HG03064 (cell line): ENCODE data around the gene SEZ6L.

ENCODE experiments used
- ATAC-seq: cut with Tn5 transposase; IDR thresholded peaks from one replicate; pipeline ENCODE4 v1.9.1; 2021; ENCODE audit warnings: low read depth; ENCODE audit not compliant: unreplicated experiment

Gene SEZ6L

DNA sequence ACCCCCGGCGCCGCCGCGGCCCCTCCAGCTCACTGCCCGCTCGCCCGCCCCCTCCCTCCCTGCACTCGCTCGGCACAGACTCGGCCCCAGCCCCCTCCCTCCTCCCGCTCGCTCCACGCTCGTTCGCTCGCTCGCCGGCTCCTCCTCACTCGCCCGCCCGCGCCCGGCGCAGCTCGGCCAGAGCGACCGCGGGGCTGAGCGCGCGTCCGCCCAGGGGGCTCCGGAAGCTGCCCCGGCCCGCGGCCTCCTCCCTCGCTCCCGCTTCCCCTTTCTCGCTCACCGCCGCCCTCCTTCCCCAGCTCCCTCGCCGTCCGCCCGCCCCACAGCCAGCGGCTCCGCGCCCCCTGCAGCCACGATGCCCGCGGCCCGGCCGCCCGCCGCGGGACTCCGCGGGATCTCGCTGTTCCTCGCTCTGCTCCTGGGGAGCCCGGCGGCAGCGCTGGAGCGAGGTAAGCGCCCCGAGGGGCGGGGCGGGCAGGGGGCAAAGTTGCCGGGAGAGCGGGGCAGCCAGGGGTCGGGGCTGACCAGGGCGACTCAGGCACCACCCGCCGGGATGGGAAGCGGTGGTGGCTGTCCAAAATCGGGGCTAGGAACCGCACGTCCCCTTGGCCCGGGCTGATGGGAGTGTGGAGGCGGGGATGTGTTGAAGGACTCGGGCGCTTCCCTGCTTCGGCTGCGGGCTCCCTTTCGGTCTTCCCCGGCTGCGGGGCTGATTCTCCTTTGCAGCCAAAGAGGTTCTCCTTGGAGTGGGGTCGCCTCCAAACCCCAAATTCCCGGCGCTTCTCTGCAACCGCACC, at the start of gene SEZ6L:
TSS of gene SEZ6L (plus strand) at position 148 of the 797 bp plus-strand sequence. CDS start at position 356, 208 bp downstream.
- no peak for ATAC-seq

DNA sequence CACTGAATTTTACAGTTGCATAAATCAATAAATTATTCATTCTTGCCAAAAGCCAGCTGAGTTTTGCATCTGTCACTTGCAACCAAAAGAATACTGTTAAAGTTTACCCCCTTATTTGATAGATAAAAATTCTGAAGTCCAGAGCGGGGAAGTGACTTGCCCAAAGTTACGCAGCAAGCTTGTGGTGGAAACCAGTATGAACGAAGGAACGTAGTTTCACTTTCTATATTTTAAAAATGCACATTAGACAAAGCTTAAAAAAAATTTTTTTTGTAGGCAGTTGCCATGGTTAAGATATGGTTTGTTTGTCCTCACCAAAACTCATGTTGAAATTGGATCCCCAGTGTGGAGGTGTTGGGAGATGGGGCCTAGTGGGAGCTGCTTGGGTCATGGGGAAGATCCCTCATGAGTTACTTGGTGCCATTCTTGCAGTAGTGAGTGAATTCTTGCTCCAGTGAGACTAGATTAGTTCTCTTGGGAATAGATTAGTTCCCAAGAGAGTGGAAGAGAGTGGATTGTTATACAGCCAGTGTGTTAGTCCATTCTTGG, 46.3 kb upstream of the SEZ6L start:
- ATAC-seq, result no peak

DNA sequence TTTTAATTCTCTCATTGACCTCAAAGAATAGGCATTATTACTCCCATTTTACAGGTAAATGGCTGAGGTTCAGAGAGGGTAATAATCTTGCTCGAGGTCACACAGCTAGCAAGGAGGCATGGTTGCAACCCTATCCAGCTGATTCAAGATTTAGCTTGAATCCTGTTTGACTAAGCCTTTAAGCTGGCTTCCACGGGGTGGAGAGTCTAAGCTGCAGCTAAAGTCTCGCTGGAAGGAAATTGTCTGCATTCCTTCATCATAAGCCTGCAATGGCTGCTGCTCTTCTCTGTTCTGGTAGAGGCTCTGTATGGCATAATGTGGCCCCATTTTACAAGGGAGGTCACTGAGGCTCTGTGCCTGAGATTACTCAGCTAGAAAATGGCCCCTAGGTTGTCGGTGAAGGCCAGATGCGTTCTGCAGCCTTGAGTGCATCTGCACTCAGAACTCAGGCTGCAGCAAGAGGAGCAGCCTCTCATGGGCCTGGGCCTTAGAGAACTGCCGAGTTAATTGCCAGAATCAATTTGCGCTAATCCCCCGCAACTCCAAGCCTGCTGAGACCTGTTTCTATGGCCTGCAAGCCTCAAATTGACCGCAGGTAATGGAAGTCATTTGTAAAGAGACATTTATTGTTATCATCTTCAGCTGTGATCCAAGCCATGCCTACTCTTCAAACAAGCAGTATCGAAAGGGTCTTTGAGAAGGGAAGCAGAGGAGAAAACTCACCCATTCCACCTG, 44.1 kb upstream of the SEZ6L start:
- ATAC-seq, result no peak

DNA sequence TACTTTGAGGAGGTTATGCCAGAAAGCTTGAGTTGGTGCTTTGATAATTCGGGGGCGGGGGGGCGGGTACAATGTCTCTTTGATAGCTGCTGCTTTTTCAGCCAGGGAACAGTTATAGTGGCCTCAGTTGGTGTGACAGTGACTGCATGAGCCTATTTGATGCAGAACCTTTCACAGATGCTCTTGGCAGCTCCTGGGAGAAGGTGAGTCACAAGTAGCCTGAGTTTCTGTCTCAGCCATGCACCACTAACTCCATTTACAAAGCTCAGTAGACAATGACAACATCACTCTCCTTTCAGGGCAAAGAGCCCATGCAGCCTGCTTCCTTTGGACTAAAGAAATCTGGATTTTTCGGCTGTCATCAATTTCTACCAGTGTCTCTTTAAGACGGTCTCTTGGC, 42.1 kb upstream of the SEZ6L start:
- ATAC-seq, result no peak

DNA sequence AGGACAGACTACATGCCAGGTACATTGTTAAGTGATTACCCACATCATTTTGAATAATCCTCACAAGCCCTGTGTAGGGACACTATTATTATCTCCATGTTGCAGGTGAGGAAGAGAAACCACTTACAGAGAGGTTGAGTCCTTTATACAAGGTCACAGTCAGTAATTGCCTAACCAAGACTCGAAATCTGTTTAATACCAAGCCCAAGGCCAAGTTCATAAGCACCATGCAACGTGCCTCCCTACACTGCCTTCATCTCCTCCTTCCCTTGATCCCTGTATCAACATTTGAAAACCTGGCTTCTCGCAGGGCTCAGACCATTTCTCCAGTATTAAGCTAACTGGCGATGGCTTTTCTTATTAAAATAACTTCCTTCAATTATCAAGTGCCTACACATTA, 41.7 kb upstream of the SEZ6L start:
- ATAC-seq, result no peak

DNA sequence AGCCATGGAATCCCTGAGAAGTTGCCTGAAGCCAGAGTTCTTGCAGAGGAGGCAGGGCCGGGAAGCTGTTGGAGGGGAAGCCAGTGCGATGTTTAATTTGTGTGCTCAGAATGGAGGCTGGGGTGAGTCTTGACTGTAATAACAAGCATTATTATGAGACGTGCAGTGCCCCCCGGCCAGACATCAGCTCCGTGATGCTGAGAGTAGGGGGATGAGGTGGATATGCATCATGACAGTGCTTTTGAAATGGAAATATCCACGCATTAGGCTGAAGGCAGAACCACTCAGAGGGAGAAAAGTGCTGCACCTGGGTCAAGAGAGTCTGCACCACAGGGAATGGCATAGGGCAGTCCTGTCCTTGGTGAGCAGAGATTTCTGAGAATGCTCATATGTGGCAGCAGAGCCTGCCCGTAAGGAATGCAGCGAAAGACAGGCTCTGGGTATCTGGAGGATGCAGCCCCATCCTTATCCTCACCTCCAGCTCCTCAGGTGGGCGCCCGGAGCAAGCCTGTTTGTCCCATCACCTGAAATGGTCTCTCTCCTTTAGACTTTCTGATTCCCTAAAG, 37.6 kb upstream of the SEZ6L start:
- no peak for ATAC-seq

DNA sequence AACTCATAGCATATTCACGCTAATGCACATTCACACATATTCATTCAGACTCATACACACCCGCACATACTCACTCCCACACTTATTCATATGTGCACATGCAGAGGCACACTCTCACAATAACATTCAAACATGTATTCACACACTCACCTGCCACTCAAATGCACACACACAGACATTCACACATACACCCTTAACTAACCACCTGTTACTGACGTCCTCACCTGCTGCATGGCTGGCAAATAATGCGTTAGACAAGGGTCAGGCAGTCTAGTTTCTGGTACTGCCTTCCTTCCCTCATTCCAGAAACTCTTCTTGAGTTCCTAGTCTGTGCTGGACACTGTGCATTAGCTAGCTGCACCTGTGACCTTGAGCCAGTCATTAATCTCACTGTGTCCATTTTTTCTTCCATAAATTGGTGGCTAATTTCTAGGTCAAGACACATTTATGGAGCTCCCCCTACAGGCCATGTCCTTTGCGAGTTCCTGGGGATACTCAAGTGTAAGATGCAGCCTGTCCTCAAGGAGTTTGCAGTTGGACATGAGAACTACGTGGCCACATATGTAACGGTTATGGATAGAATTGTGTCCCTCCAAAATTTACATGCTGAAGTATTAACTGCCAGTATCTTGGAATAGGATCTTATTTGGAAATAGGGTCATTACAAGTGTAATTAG, 34.5 kb upstream of the SEZ6L start:
- no peak for ATAC-seq

DNA sequence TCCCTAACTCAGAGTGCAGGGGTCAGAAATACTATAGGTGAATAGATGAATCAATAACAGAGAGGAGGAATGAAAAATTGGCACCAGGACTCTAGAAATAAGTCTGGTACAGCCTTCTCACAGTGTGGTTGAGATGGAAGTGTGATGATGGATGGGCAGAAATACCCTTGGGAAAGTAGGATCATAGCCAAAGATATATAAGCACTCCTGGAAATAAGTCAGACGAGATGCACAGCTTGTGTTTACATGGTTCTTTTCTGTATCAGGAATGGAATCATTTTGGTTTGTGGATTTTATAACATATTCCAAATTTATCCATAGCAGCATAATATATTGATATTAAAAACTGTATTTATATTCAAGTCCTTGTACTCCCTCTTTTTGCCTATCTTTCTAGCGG, 33.5 kb upstream of the SEZ6L start:
- ATAC-seq, result no peak

DNA sequence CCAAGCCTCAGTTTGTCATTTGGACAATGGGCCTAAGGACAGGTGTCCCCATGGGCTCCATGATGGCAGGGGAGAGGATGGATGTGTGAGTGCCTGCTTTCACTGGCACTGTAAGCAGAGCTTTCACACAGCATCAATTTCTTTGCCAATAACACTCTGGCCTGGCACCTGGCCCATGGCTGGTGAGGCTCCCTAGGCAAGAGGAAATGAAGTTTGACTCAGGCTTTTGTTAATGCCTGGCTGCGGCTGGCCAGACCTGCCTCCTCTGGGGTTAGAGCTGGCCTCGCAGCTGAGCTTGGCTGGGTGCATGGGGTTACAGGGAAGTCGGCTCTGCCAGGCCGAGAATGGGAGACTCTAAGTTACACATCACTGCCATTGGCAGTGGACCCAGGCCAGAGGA, 30.0 kb upstream of the SEZ6L start:
- ATAC-seq, result no peak

DNA sequence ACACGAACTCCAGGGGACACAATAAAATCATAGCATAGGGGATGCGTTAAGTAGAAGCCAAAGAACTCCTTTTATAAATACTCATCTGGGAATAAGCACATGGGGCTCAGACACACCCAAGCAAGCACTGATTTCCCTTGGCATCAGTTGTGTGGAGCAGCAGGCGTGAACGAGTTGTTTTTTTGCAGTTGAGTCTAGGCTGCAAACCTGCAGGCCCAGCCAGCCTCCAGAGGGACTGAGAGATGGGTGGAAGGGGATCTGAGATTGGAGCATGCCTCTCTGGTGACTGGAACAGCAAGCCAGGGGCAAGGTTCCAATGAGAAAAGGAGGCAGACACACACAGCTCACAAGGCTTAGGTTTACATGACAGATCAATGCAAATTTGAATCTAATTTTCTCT, 27.4 kb upstream of the SEZ6L start:
- no peak for ATAC-seq

DNA sequence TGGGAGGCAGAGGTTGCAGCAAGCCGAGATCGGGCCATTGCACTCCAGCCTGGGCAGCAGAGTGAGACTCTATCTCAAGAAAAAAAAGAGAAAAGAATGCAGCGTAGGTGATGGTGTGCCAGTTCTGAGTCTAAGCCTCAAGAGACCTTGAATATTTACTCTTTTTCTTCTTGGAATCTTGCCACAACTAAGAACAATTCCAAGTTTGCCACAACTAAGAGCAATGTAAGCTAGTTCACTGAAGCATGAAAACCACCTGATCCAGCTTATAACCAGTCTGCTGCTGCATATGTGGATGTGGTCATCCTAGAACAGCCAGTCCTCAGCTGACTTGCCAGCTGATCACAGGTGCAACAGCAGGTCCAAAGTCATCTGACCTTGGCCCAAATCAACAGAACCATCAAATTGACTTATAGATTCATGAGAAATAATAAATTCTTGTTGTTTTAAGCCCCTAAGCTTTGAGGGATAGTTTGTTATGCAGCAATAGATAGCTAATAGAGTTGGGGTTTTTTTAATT, 25.4 kb upstream of the SEZ6L start:
- no peak for ATAC-seq

DNA sequence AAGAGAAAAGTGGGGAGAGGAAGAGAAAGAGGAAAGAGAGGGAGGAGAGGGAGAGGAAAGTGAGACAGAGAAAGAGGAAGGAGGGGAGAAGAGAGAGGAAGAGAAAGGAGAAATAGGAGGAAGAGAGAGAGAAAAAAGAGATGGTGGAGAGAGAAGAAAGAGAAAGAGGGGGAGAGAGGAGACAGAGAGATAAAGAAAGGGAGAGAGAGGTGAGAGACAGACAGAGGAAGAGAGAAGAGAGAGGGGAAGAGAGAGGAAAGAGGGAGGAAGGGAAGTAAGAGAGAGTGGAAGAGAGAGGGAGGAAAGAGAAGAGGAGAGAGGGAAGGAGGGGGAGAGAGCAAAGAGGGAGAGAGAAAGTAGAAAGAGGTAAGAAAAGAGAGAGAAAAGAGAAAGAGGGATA, 9.4 kb upstream of the SEZ6L start:
- no peak for ATAC-seq

DNA sequence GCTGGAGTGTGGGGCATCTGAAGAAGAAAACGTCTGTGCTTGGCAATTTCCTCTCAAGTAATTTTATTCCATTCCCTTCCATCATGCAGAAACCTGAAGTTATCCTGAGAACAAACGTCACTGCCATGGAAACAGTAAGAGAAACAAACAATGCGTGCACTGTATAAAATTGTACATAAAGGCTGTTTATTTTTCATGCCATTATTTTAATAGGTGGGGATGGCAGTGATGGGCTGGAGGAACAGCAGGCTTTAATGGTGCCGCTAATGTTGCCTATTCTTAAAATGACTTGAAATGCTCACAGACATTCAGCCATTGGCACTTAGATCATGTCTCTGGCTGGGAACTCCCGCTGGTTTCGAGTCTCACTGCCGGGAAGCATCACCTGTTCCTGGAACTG, 7.5 kb upstream of the SEZ6L start:
- ATAC-seq, result no peak

DNA sequence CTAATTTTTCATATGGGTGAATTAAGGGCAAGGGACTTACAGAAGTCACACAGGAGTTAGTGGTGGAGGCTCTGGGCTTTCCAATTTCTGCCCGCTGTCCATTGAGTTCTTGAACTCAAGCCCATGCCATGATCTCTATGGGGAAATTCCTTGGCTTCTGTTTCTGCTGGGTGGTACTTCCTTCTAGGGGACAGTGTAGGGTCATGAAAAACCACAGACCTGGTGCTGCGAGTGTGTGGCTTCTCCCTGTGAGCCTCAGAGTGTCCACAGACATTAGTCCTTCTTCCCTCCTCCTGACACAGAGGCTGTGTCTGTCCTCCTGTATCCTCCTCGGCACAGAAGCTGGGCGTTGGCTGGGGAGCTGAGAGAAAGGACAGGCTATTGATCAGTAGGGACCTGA, 6.3 kb upstream of the SEZ6L start:
- ATAC-seq, result no peak

DNA sequence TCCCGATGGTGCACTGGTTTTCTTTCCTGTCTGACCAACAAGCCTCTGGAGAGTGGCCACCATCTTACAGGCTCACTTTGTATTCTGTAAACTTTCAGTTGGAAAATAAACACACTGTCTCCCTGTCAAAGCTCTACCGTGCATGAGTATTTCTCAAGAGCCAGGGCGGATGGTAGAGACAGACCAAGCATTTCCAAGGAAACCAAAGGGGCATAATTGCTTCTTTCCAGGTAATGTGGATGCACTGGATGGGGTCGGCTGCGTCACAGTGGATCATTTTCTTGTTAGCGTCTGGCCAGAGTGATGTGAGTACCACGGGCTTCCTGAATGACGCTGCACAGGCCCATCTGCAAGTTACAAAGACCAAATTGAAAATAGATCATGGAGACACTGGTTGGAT, 5.1 kb upstream of the SEZ6L start:
- no peak for ATAC-seq

DNA sequence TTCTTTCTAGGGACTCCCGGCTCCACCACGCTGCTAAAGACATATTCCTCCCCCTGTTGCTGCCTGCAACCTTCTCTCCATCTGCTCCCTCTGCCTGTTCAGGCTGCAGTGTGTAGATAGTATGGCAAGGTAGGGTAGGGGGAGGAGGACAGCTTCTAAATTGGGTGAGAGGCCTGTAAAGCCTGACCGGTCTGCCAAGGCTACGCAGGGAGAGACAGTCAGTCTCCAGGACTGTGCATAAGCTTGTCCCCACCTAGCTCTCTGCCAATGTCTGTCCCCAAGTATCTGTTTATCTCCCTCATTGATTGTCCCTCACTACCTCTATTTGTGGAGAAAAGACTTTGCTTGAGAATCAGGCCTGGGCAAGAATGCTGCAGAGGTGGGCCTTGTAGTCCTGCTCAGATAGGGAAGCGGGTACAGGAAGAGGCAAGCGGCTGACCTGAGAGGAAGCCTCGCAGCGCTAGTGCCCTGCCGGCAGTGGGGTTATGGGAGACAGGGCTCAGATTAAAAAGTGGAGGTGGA, 871 bp upstream of the SEZ6L start:
- ATAC-seq, result no peak

DNA sequence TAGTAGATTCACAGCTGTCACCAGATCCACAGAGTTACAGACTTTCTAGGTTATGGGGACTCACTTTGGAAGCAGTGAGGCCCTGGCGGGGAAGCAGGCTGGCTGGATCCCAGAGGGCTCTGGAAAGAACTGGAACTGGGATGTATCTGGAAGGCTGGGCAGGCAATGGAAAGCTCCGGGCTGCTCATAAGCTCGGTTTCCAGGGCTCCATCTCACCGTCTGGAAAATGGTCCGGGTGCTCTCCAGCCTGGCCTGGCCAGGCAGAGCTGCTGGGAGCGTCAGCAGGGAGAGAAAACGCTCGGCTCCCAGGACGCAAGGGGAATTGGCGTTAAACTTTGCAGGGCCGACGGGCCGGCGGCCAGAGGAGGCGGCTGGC, 335 bp upstream of the SEZ6L start:
- no peak for ATAC-seq

DNA sequence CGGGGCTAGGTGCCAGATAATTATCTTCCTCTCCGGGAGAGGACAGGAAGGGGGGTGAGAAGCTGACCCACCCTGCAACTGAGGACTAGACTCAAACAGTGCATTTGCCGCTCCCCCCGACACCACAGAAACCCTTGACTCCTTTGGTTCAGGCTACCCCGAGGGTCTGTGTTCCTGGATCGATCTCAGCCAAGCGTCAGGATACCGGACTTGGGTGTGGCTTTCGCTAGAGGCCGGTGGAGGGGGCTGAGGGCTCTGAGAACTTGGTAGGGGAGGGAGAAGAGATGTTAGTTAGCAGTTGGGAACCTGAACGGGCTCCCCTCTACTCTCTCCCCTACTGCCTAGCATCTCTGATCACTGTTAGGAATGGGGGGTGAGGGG, 840 bp downstream of the SEZ6L start:
- no peak for ATAC-seq

DNA sequence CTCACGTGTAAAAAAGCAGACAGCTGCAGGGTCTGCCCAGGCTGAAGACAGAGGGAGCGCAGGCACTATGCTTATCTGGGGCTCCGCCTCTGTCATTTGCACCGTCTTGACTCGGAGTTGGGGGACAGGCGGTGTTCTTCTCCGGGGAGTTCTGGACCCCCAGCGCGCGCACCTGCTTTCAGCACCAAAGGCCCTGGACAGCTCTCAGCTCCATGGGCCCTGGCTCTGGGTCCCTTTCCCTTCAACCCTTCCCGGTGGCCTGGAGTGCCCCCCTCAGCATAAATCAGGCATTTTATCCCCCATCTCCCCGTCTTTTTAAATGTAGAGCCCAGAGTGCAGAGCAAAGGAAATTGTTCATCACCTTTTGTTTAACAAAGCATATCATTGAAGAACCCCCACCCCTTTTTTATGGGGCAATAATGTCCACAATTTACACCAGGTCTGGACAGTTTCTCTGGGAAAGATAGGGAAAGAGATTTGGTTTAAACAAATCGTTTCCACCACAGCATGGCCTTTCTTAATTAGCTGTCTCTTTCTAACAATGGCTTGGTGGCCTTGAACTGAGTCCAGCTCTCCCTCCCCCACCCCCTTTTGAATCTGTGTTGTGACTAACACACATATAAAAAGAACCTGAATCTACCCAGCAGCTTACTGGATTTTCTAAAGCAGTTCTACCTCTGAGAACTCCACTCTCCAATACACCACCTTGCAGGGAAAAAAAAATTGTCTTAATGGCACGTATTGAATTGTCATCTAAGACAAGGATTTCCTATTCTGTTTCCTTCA, 1.7 kb downstream of the SEZ6L start:
- ATAC-seq, result no peak
